Stimulated activated CD4-positive, alpha-beta T cell treated with anti-CD3 and anti-CD28 coated beads, Interleukin-2, amount 100 ng/mL, for 4 hours (primary cell): Measurements from ENCODE around the gene HOPX.
"Not testable (repeated sequence)": the region's sequence is repeated elsewhere in the genome, so short reads cannot be mapped to it uniquely, and the experiment has no call there.

Experiments
- DNase-seq: peaks from one replicate; pipeline ENCODE4 v3.0.0-alpha.2; 2020; ENCODE audit warnings: low read depth

The HOPX gene

DNA sequence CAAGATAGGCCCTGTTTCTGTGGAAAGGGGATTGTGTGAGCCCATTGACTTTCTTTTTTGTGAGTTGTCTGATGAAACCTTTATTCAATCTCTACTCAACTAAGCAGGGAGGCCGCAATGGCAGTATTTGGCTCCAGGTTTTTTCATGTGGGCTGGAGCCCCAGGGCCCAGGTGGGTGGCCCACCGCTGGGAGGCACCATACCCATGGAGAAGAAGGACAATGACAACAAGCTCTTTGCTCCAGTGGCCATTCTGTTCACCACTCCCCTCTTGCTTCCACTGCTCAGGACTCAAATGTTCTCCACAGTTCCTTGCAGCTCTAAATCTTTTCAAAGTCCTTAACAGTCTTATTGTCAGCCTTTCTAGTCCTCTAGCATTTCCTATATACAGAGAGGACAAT lies 54.1 kb downstream of the HOPX start:
- no peak for DNase-seq

DNA sequence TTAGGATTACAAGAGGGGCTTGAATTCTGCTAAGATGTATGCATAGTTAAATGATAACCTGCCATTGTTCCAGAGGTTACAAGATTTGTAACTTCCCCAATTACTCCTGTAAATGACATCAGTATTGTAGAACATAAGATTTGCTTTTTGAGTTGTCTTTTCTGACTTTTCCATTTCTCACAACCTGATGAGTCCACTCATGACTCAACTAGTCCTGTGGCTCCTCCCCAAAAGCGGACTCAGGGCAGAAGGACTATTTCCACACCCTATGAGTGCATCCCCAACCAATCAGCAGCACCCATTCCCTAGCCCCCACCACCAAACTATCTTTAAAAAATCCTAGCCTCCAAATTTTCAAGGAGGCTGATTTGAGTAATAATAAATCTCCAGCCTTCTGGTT lies 54.7 kb downstream of the HOPX start:
- no peak for DNase-seq

DNA sequence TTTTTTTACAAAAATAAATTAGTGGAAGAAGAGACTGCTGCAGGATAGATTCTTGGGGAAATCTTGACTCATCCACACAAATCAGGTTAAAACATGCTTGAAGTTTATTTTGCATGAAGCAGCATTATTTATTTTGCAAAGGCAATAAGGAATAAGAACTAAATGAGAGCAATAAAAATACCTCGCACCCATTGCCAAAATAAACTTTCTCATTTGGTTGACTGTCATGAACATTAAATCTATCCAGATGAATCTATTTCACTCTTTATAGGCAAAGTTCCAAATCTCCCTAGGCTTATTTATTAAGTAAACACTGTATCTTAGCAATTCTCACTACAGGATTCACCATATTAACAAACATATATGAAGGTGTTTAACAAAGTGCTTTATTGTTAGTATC lies 58.9 kb downstream of the HOPX start:
- DNase-seq, result no peak

DNA sequence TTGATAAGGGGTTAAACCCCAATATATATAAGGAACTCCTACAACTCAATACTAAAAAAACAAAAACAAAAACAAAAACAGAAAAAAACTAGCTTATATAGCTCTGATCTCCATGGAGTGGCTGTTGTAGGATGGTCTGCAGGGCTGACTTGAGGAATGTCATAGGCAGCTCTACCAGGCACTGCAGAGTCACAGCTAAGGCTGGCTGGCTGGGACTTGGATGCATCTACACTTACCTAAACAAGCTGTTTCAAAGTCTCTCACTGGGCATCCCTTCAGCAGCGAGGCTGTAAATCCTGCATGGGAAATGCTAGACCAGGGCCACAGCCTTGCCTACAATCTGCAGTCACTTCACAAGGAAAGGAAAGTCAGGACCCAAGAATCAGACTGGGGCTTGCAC lies 61.3 kb downstream of the HOPX start:
- no peak for DNase-seq

DNA sequence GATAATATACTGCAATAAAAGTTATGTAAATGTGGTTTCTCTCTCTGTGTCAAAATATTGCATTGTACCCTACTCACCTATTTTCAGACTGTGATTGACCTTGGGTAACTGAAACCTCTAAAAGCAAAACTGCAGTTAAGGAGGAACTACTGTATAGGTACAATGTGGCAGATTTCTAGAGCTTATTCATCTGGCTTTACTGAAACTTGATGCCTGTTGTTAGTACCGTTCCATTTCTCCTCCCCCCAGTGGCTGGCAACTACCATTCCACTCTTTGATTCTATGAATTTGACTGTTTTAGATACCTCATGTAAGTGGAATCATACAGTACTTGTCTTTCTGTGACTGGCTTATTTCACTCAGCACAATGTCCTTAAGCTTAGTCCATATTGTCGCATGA lies 61.9 kb downstream of the HOPX start:
- DNase-seq, result no peak

DNA sequence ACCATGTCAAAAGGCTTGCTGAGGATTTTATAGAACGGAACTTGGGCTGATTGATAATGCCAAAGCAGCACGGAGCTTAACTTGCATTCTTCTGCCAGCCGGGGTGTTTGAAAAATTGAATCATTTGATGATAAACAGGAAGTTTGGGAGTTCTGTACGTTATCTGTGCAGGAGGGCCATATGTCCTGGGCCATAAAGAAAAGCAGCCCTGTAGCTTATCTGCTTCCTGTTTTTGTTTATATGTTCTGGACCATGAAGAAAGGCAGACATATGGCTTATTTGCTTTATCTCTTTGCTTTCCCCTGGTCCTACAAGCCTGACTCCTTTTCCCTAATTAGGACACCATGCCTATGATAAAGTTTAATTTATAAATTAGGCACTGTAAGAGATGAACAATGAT lies 62.4 kb downstream of the HOPX start:
- no peak for DNase-seq

DNA sequence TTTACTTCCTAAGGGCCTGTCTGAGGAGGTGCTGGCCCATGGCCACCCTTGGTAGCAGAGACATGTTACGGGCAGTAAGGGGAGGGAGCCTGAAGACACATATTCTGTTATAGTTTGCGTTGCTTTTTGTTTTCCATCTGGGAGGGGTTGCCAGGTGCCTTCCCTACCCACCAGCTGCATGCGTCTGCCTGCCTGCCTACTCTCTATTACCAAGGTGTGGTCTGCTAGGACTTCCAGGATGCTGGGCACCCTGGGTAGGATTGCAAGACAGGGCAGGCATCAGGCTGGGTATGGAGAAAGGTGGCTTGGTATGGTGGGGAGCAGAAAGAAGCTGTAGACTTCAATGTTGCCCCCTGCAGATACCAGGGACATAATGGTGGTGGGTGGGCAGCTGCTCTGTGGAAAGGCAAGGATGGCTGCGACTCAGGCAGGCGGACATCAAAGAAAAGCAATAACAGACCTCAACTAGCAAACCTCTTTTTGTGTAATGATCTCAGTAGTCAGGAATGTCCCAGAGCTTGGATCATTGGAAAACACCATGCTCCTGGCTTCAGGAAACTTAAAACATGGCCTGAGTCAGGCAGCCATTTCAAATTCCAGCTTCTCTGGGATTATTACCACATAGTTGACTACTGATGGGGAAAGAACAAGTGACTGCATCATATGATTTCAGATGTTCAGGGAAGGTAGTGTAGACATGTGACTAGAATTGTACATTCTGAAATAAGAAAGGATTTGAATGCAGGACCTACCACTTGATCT lies 67.8 kb downstream of the HOPX start:
- no peak for DNase-seq

DNA sequence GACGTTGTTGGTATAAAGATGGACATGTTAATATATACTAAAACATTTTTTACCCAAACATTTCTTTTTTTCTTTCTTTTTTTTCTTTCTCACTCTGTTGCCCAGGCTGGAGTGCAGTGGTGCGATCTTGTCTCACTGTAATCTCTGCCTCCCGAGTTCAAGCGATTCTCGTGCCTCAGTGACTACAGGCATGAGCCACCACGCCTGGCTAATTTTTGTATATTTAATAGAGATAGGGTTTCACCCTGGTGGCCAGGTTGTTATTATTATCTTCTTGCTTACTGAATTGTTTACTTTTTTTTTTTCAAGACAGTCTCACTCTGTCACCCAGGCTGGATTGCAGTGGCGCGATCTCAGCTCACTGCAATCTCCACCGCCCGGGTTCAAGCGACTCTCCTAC lies 68.8 kb downstream of the HOPX start:
- DNase-seq, result no peak

DNA sequence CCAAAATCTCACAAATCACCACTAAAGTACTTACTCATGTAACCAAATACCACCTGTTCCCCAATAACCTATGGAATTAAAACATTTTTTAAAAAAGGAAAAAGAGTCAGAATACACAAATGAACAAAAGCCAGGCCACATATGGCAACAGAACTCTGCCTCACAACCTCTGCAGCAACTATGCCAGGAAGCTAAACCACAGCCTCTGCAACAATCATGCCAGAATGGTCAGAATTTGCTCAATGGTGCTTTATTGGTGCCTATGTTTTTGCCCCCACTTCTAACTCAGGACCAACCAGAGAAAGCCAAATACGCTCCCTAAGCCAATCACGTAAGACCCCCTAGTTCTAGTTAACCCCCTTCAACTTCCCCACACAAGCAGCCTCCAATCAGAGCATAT lies 69.6 kb downstream of the HOPX start:
- DNase-seq, result no peak

DNA sequence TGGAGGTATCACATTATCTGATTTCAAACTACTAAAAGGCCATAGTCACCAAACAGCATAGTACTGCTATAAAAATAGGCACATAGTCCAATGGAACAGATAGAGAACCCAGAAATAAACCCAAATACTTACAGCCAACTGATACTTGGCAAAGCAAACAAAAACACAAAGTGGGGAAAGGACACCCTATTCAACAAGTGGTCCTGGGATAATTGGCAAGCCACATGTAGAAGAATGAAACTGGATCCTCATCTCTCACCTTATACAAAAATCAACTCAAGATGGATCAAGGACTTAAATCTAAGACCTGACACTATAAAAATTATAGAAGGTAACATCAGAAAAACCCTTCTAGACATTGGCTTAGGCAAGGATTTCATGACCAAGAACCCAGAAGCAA lies 70.9 kb downstream of the HOPX start:
- DNase-seq, result not testable (repeated sequence)

DNA sequence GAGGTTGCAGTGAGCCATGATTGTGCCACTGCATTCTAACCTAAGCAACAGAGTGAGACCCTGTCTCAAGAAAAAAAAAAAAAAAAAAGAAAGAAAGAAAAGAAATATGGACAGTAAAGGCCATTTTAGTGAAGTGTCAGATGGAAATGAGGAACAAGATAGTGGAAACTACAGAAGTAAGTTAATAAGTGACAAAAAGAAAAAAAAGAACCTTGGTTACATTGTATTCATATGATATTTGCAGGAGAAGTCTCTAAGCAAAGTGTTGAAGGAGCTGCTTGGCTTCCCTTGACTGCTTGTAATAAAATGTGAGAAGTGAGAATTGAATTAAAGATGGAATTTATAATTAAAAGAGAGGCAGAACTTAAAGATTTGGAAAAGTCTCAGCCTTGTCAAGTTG lies 73.2 kb downstream of the HOPX start:
- DNase-seq, result no peak

DNA sequence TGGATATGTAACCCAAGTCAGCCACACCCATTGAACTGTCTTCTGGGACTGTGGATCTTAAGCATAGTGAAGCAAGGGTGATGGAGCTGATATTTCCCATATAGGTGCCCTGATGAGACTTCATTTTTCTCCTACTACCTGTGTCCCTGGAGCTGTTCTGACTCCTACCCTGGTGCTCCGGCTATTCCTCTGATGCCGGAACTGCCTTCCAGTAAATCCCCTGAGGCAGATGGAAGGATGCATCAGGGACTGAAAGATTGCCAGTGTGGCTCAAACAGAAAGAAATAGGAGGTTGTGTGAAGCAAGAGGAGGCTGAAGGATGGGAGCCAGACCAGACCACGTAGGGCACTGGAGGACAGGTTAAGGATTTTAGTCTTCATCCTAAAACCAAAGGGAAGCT lies 74.7 kb downstream of the HOPX start:
- DNase-seq, result no peak

DNA sequence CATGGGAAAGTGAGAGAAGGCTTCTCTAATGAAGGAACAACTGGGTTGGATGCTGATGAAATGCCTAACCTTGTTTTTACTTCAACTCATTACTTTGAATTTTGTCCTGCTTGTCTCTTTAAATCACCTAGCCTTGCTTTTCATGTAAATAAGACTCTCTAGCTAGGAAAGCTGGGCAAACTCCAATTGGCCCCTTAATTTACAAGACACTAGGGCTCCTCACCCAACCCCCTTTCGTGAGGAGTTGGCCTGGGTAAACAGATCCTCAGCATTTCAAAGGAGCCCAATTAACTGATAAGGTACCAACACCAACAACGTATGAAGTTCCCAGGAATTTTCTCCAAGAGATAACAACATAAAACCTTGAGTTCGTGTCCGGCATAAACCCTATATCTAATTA lies 75.6 kb downstream of the HOPX start:
- DNase-seq, result not testable (repeated sequence)

DNA sequence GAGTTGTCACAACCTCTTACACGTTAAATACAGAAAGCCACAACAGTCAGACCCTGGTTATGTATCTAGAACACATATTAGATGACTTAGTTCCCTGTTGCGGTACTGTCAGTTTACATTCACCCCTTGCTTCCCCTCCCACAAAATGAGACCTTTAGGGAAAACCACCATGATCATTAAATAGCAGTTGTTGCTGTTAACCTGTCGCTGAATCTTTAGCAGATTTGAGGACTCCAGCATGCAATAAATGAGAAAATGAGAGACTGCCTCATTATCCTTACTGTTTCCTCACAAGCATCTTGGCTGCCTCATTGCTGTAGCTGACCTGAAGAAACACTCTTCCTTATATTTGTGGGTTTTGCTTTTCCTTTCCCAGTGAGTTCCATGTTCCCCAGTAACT lies 77.8 kb downstream of the HOPX start:
- DNase-seq, result no peak
